Measurements from ENCODE around the gene MRPL4. TPM values are rescaled to one million over a fixed set of nuclear protein-coding genes. Genes with fewer than 3 reads are reported as not detected.

MRPL4 gene
- total RNA-seq, 2 donors from 2014 or later: 28.4 to 29.9 TPM

GRCh38 chr19:10230173-10230860, 21.7 kb upstream of the MRPL4 start:
- Histone ChIP-seq H3K27me3 (replicated peaks; ENCODE audit: insufficient read depth) (no peaks in the 10 kb centered on the region), H3K4me1 (ENCODE audit: control insufficient read depth in 1 of 2, low read depth in 2 of 2) (peaks cover 0 to 32% of the 10 kb centered on the region in 2 donors), H3K4me3 (peak overlapping the region; percentile 89), H3K36me3 (no peaks in the 10 kb centered on the region), H3K27ac (peak overlapping the region in 1 of 2 donors; percentile 47), H3K9me3 (no peaks in the 10 kb centered on the region)
- no peak for TF ChIP-seq CTCF (IDR thresholded peaks at IDR 0.05)
- DNase-seq (ENCODE audit: low spot score): no peak
- ATAC-seq (ENCODE audit: insufficient number of reproducible peaks, low FRiP score, low read depth): no peak

- Histone ChIP-seq H3K36me3 (no peaks in the 10 kb centered on the region), H3K4me3 (peak within 1 kb of the TSS; percentile 89), H3K27ac (peak within 1 kb of the TSS; percentile 47), H3K4me1 (ENCODE audit: control insufficient read depth in 1 of 2, low read depth in 2 of 2) (peaks cover 0 to 32% of the 10 kb centered on the region in 2 donors), H3K9me3 (no peaks in the 10 kb centered on the region), H3K27me3 (replicated peaks; ENCODE audit: insufficient read depth) (no peaks in the 10 kb centered on the region)
- DNase-seq (ENCODE audit: low spot score) (no peak), ATAC-seq (ENCODE audit: insufficient number of reproducible peaks, low FRiP score, low read depth) (no peak)
- TF ChIP-seq CTCF (IDR thresholded peaks at IDR 0.05): no peak
Measured at GRCh38 chr19:10230861-10231611, 21.0 kb upstream of the MRPL4 start, which contains the start of gene S1PR2. Gene S1PR2, minus strand, starts transcription at chr19:10231331. Its CDS starts 6,426 bp downstream, at chr19:10224905.

- no peak for TF ChIP-seq CTCF (IDR thresholded peaks at IDR 0.05)
- H3K27ac ChIP-seq: no peak overlapping the region
- H3K4me1 ChIP-seq (ENCODE audit: control insufficient read depth in 1 of 2, low read depth in 2 of 2): peaks cover 0 to 27% of the 10 kb centered on the region in 2 donors
- no peak for ATAC-seq (ENCODE audit: insufficient number of reproducible peaks, low FRiP score, low read depth)
- no peaks in the 10 kb centered on the region for H3K27me3 ChIP-seq (replicated peaks; ENCODE audit: insufficient read depth)
- H3K36me3 ChIP-seq: no peaks in the 10 kb centered on the region
- peak overlapping the region; percentile 89 for H3K4me3 ChIP-seq
- H3K9me3 ChIP-seq: no peaks in the 10 kb centered on the region
- DNase-seq (ENCODE audit: low spot score): no peak
Measured at GRCh38 chr19:10231612-10232228, 20.3 kb upstream of the MRPL4 start.

DNA sequence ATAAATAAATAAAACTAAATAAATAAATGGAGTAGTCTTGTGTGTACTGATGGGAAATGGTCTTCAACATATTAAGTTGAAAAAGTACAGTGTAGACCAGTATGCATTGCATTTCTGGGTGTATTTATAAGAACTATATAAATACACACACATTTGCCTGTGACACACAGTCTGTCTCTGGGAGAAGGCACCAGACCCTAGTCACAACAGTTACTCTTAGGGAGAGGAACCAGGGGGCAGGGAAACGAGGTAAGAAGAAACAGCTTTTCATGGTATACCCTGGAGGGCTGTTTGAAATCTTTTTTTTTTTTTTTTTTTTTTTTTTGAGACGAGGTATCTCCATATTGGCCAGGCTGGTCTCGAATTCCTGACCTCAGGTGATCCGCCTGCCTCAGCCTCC, 18.1 kb upstream of the MRPL4 start:
- ATAC-seq (ENCODE audit: insufficient number of reproducible peaks, low FRiP score, low read depth): no peak
- H3K4me1 ChIP-seq (ENCODE audit: control insufficient read depth in 1 of 2, low read depth in 2 of 2): peaks cover 0 to 22% of the 10 kb centered on the region in 2 donors
- no peaks in the 10 kb centered on the region for H3K27me3 ChIP-seq (replicated peaks; ENCODE audit: insufficient read depth)

More for the DNA sequence above, 18.1 kb upstream of the MRPL4 start:
- no peak for TF ChIP-seq CTCF (IDR thresholded peaks at IDR 0.05)
- Histone ChIP-seq H3K9me3 (no peaks in the 10 kb centered on the region), H3K4me3 (no peak overlapping the region), H3K36me3 (no peaks in the 10 kb centered on the region), H3K27ac (no peak overlapping the region)
- no peak for DNase-seq (ENCODE audit: low spot score)
